IMR-90 (cell line): Measurements from ENCODE around the gene MLLT3.

ENCODE experiments used
- BHLHE40 ChIP-seq: fragments of 150-350 bp; IDR thresholded peaks from 2 replicates; pipeline ENCODE4 v1.6.1; 2016; ENCODE audit warnings: mild to moderate bottlenecking, low read depth, low read length
- CTCF ChIP-seq: conservative IDR thresholded peaks from 2 replicates; pipeline ENCODE4 v1.5.1; 2012; ENCODE audit warnings: mild to moderate bottlenecking, low read depth, low read length, improper control_type of control experiment
- MAFK ChIP-seq: IDR thresholded peaks from 2 replicates; pipeline ENCODE4 v1.6.1; 2012; ENCODE audit warnings: low read depth, low read length, improper control_type of control experiment
- POLR2A ChIP-seq: IDR thresholded peaks from 2 replicates; pipeline ENCODE4 v1.6.1; 2012; ENCODE audit warnings: mild to moderate bottlenecking, low read depth, low read length
- RFX5 ChIP-seq: IDR thresholded peaks from 2 replicates; pipeline ENCODE4 v1.8.0; 2012; ENCODE audit warnings: low read depth, mild to moderate bottlenecking, low read length, moderate library complexity
- TF ChIP-seq, protein P1 (sequence below): fragments of 150-350 bp; IDR thresholded peaks from 2 replicates; pipeline ENCODE4 v1.6.1; 2016; ENCODE audit warnings: low read depth, mild to moderate bottlenecking, low read length, moderate library complexity, borderline replicate concordance
- TF ChIP-seq, protein P2 (sequence below): fragments of 150-350 bp; IDR thresholded peaks from 2 replicates; pipeline ENCODE4 v1.6.1; 2017; ENCODE audit warnings: mild to moderate bottlenecking, antibody characterized with exemption, low read length, low read depth

DNA sequence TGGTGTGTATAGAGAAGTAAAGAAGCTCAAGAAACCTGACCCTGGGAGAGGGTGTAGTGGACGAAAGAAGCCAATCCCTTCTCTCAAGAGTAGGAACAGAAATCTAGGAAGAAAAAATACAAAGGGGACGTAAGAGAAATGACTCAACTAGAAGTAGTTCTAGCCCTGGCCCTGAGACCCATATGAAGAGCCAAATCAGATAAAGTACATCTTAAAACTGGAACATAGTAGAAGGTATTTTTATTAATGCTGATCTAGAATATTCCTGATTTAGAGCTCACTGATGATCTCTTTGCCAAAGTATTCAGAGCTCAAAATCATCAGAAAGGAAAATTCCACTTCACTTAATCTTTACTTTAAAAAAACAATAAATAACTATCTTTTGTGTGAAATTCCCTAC is 184.8 kb downstream of the MLLT3 start:
- no peak for TF ChIP-seq CTCF
- 0 out of 2 replicates have a peak, but pooled peaks have one; percentile 14 for TF ChIP-seq MAFK
- TF ChIP-seq BHLHE40, result no peak
- TF ChIP-seq RFX5, result no peak
- TF ChIP-seq POLR2A, result no peak
- TF ChIP-seq, protein P1, sequence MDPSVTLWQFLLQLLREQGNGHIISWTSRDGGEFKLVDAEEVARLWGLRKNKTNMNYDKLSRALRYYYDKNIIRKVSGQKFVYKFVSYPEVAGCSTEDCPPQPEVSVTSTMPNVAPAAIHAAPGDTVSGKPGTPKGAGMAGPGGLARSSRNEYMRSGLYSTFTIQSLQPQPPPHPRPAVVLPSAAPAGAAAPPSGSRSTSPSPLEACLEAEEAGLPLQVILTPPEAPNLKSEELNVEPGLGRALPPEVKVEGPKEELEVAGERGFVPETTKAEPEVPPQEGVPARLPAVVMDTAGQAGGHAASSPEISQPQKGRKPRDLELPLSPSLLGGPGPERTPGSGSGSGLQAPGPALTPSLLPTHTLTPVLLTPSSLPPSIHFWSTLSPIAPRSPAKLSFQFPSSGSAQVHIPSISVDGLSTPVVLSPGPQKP, result no peak
- TF ChIP-seq, protein P2, sequence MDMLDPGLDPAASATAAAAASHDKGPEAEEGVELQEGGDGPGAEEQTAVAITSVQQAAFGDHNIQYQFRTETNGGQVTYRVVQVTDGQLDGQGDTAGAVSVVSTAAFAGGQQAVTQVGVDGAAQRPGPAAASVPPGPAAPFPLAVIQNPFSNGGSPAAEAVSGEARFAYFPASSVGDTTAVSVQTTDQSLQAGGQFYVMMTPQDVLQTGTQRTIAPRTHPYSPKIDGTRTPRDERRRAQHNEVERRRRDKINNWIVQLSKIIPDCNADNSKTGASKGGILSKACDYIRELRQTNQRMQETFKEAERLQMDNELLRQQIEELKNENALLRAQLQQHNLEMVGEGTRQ, result no peak
